Transverse colon (tissue), 4 donors: ENCODE results near the gene UCHL3. TPM values are rescaled to one million over a fixed set of nuclear protein-coding genes. Genes with fewer than 3 reads are reported as not detected.

ENCODE experiments used
- DNase-seq: peaks from one replicate; pipeline ENCODE4 v3.0.0-alpha.2; 2019
- H3K27ac ChIP-seq, 4 donors: fragments of 200-600 bp; sonication (generic); 2 replicates each; pipeline ENCODE4 v1.5.1; 2016 to 2018; ENCODE audit warnings: inconsistent platforms in 4 of 4
- H3K27me3 ChIP-seq: fragments of 200-600 bp; sonication (generic); 2 replicates; pipeline ENCODE4 v1.5.1; 2017; ENCODE audit warnings: inconsistent platforms
- H3K36me3 ChIP-seq, 4 donors: fragments of 200-600 bp; sonication (generic); 2 replicates each; pipeline ENCODE4 v1.5.1; 2017 to 2019; ENCODE audit warnings: inconsistent platforms in 4 of 4
- H3K4me1 ChIP-seq, 4 donors: fragments of 200-600 bp; sonication (generic); 2 replicates each; pipeline ENCODE4 v1.5.1; 2017 to 2020; ENCODE audit warnings: inconsistent platforms in 4 of 4
- H3K4me3 ChIP-seq, 4 donors: fragments of 200-600 bp; sonication (generic); 1 replicate in 1 of 4; 2 replicates in 3 of 4; pipeline versions ENCODE4 v1.5.1 to v1.6.1; 2017 to 2019; ENCODE audit warnings: inconsistent platforms in 4 of 4
- H3K9me3 ChIP-seq, 2 donors: fragments of 200-600 bp; sonication (generic); 2 replicates each; pipeline ENCODE4 v1.5.1; 2017 to 2019; ENCODE audit warnings: inconsistent platforms in 2 of 2
- EP300 ChIP-seq: sonication (generic); formaldehyde crosslinking; IDR thresholded peaks from one replicate; pipeline ENCODE4 v1.6.1; 2017; ENCODE audit warnings: antibody characterized with exemption, low read depth
- POLR2A ChIP-seq: fragments of 450-650 bp; IDR thresholded peaks from one replicate; pipeline ENCODE4 v1.6.1; 2016; ENCODE audit warnings: antibody characterized with exemption, mild to moderate bottlenecking, moderate library complexity
- POLR2AphosphoS5 ChIP-seq, 3 donors: sonication (generic); formaldehyde crosslinking; IDR thresholded peaks; one replicate each; pipeline ENCODE4 v1.6.1; 2016; ENCODE audit warnings: antibody characterized with exemption in 3 of 3
- WGBS, 2 donors: methylation state at CpG; one replicate each; pipeline ENCODE4 v1.1.5; 2018; ENCODE audit warnings: low coverage in 1 of 2; 5-methylcytosine and 5-hydroxymethylcytosine counted together
- in situ Hi-C, 4 donors: fragments of 200-750 bp; cut with MboI; loops; one replicate each; pipeline versions ENCODE4 v1.15.0 to v1.15.1; 2017; ENCODE audit warnings: low sequenced_read_pairs in 3 of 4, low pct_ligation_motif_present in 1 of 4, low pct_unique_long_range_greater_than_20kb in 1 of 4
- intact Hi-C: fragments of 100-400 bp; cut with DNase I; formaldehyde crosslinking; loops from one replicate; pipeline ENCODE4 v1.15.1; 2023; ENCODE audit warnings: low total_unique reads
- total RNA-seq, 4 donors: library from RNA; depleted of rRNA; stranded (reverse); fragments of >200 nt; gene quantifications; one replicate each; pipeline ENCODE4 v1.1.0, GENCODE V29; 2016
- TF ChIP-seq, protein P1 (sequence below), 5 experiments: fragments of 200-600 bp in 3 of 5; fragments of 450-650 bp in 2 of 5; sonication (generic) in 3 of 5; IDR thresholded peaks; 1 replicate in 2 of 5; 2 replicates in 3 of 5; pipeline ENCODE4 v1.5.1; 2016 to 2017; ENCODE audit warnings: antibody characterized with exemption in 5 of 5, inconsistent platforms in 3 of 5, mild to moderate bottlenecking in 2 of 5, moderate library complexity in 1 of 5

Gene UCHL3
- total RNA-seq, 4 donors from 2014 or later: 3.4 to 55.9 (median 19.3) TPM

DNA sequence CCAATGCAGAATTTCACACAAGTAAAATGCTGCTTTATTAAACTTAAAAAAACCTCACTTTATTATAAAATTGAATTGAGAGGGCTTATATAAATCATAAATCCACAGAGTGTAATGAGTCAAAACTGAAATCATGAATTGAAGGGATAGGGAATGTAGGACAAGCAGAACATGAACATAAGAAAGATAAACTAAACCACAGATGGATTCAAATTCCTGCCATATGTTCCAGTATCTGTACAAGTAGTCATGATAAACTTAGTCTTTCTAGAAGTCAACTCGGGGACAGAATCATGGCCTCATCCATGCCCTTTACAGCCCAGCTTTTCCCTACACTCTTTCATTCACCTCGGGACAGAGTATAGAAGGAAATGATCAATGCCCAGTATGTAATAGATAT is 103.1 kb downstream of the UCHL3 start:
- no peak for DNase-seq
- in situ Hi-C loops: no loop called here
- 88 to 93% methylated on average over 2 of the region's 2 CpGs for WGBS, 2 donors

More for the DNA sequence above, 103.1 kb downstream of the UCHL3 start:
- H3K27me3 ChIP-seq: no peaks in the 10 kb centered on the region
- H3K27ac ChIP-seq: no peak overlapping the region
- no peaks in the 10 kb centered on the region for H3K4me1 ChIP-seq
- no peaks in the 10 kb centered on the region for H3K36me3 ChIP-seq
- TF ChIP-seq, protein P1, sequence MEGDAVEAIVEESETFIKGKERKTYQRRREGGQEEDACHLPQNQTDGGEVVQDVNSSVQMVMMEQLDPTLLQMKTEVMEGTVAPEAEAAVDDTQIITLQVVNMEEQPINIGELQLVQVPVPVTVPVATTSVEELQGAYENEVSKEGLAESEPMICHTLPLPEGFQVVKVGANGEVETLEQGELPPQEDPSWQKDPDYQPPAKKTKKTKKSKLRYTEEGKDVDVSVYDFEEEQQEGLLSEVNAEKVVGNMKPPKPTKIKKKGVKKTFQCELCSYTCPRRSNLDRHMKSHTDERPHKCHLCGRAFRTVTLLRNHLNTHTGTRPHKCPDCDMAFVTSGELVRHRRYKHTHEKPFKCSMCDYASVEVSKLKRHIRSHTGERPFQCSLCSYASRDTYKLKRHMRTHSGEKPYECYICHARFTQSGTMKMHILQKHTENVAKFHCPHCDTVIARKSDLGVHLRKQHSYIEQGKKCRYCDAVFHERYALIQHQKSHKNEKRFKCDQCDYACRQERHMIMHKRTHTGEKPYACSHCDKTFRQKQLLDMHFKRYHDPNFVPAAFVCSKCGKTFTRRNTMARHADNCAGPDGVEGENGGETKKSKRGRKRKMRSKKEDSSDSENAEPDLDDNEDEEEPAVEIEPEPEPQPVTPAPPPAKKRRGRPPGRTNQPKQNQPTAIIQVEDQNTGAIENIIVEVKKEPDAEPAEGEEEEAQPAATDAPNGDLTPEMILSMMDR (IDR thresholded peaks at IDR 0.05): no peak
- TF ChIP-seq POLR2AphosphoS5 (IDR thresholded peaks at IDR 0.05) (no peak), POLR2A (no peak), EP300 (no peak)
- intact Hi-C loops: no loop called here
- no peaks in the 10 kb centered on the region for H3K9me3 ChIP-seq
- no peak overlapping the region for H3K4me3 ChIP-seq

Other genes starting within 250 kb of the UCHL3 start
- 10 to 100 TPM; 31.0 to 91.3 (median 46.1) TPM for gene TBC1D4, start 67.6 kb upstream of the UCHL3 start, total RNA-seq
- 10 to 100 TPM; 45.1 to 92.6 (median 46.2) TPM for gene COMMD6, start 11.9 kb upstream of the UCHL3 start, total RNA-seq
- gene LMO7, start 86.5 kb downstream of the UCHL3 start, total RNA-seq: 100 to 1,000 TPM in 3 of 4 donors, 10 to 100 TPM in 1; 82.6 to 304 (median 190) TPM